T-helper 2 cell treated with Interferon-gamma antibody and Interleukin-4, amounts not matched to agents 100 ng/mL and 5 ng/mL, for 36 hours (primary cell): ENCODE data around the gene CRLF2. TPM values are rescaled to one million over a fixed set of nuclear protein-coding genes. Genes with fewer than 3 reads are reported as not detected.

Source experiments
- intact Hi-C: fragments of 100-400 bp; cut with micrococcal nuclease; formaldehyde crosslinking; loops from one replicate; pipeline ENCODE4 v1.15.1; 2023
- total RNA-seq: library from RNA; stranded (reverse); gene quantifications from 2 replicates; pipeline ENCODE4 v1.2.3, GENCODE V29; 2022

Gene CRLF2
- total RNA-seq, 1 donor from 2014 or later: 11.0 TPM

- intact Hi-C loops: loop anchor here (5.0 to 10.0 kb wide), 2 partner anchors 94 to 687 kb away; no protein-coding TSS in a partner anchor
These were observed 43.3 kb downstream of the CRLF2 start for GRCh38 chrX:1169189-1169588.

- intact Hi-C loops: loop anchor here (5.0 to 10.0 kb wide), 2 partner anchors 93 to 686 kb away; no protein-coding TSS in a partner anchor
These were observed 44.4 kb downstream of the CRLF2 start for GRCh38 chrX:1167918-1168481.

- intact Hi-C loops: loop anchor here (5.0 to 10.0 kb wide), 2 partner anchors 93 to 685 kb away; no protein-coding TSS in a partner anchor
These were observed 45.0 kb downstream of the CRLF2 start for GRCh38 chrX:1167466-1167865.

- intact Hi-C loops: loop anchor here (5.0 to 10.0 kb wide), 2 partner anchors 91 to 683 kb away; no protein-coding TSS in a partner anchor
These were observed 46.8 kb downstream of the CRLF2 start for GRCh38 chrX:1165535-1166196.

GRCh38 chrX:1164322-1165288 is 47.8 kb downstream of the CRLF2 start:
- intact Hi-C loops: loop anchor here (5.0 to 10.0 kb wide), 2 partner anchors 90 to 682 kb away; no protein-coding TSS in a partner anchor

- intact Hi-C loops: loop anchor here (10.0 kb wide), 1 partner anchor 88 kb away; no protein-coding TSS in a partner anchor
These were observed 49.2 kb downstream of the CRLF2 start for GRCh38 chrX:1163231-1163630.

GRCh38 chrX:1162119-1162916 is 50.1 kb downstream of the CRLF2 start:
- intact Hi-C loops: loop anchor here (10.0 kb wide), 1 partner anchor 88 kb away; no protein-coding TSS in a partner anchor

- intact Hi-C loops: loop anchor here (5.0 kb wide), 2 partner anchors 587 to 837 kb away; no protein-coding TSS in a partner anchor
These were observed 52.9 kb downstream of the CRLF2 start for GRCh38 chrX:1159548-1159947.

GRCh38 chrX:1156681-1157455 is 55.6 kb downstream of the CRLF2 start:
- intact Hi-C loops: loop anchor here (5.0 kb wide), 2 partner anchors 585 to 835 kb away; no protein-coding TSS in a partner anchor

- intact Hi-C loops: no loop called here
These were observed 58.5 kb downstream of the CRLF2 start for GRCh38 chrX:1153940-1154339.

- intact Hi-C loops: no loop called here
These were observed 60.4 kb downstream of the CRLF2 start for GRCh38 chrX:1152090-1152489.

- intact Hi-C loops: no loop called here
These were observed 60.9 kb downstream of the CRLF2 start for GRCh38 chrX:1151378-1152077.

GRCh38 chrX:1150569-1151347 is 61.7 kb downstream of the CRLF2 start:
- intact Hi-C loops: no loop called here

GRCh38 chrX:1147611-1148515 is 64.6 kb downstream of the CRLF2 start:
- intact Hi-C loops: no loop called here

- intact Hi-C loops: no loop called here
These were observed 68.2 kb downstream of the CRLF2 start for GRCh38 chrX:1144293-1144692.
